CD8-positive, alpha-beta memory T cell (primary cell): ENCODE results near the gene SLC36A2. TPM values are rescaled to one million over a fixed set of nuclear protein-coding genes. Genes with fewer than 3 reads are reported as not detected.

Experiments used
- CTCF ChIA-PET: fragments of 350-600 bp; sonication (Branson Sonifier 250); formaldehyde crosslinking; loops from one replicate; lab custom pipeline; 2021; ENCODE audit warnings: antibody characterized with exemption; lab: Charles Lee
- POLR2A ChIA-PET: fragments of 350-600 bp; sonication (Branson Sonifier 250); formaldehyde crosslinking; loops from one replicate; lab custom pipeline; 2021; ENCODE audit warnings: antibody characterized with exemption; lab: Charles Lee
- DNase-seq, 5 donors: peaks; one replicate each; pipeline versions ENCODE4 v3.0.0 to v3.0.0-alpha.2; 2020 to 2022; ENCODE audit warnings: mixed read lengths in 1 of 5
- H3K27ac ChIP-seq: one replicate; pipeline ENCODE4 v1.7.0; 2013; ENCODE audit warnings: low read depth, mild to moderate bottlenecking, low read length, moderate library complexity
- H3K27me3 ChIP-seq: 2 replicates; pipeline ENCODE4 v1.7.0; 2013; ENCODE audit warnings: low read length, mild to moderate bottlenecking; ENCODE audit not compliant: insufficient read depth, poor library complexity, severe bottlenecking
- H3K36me3 ChIP-seq: 2 replicates; pipeline ENCODE4 v1.7.0; 2013; ENCODE audit warnings: mild to moderate bottlenecking, low read length, moderate library complexity; ENCODE audit not compliant: insufficient read depth
- H3K4me1 ChIP-seq: 2 replicates; pipeline ENCODE4 v1.7.0; 2013; ENCODE audit warnings: mild to moderate bottlenecking, low read length, moderate library complexity; ENCODE audit not compliant: insufficient read depth
- H3K4me3 ChIP-seq: 2 replicates; pipeline ENCODE4 v1.7.0; 2013; ENCODE audit warnings: mild to moderate bottlenecking, low read length
- H3K9me3 ChIP-seq: 2 replicates; pipeline ENCODE4 v1.7.0; 2013; ENCODE audit warnings: mild to moderate bottlenecking, low read length
- H3K27ac Mint-ChIP-seq, 8 donors: one replicate each; pipeline ENCODE4 v1.8.0; 2020 to 2021; ENCODE audit warnings: mixed read lengths in 8 of 8, mild to moderate bottlenecking in 6 of 8, inconsistent platforms in 3 of 8, moderate library complexity in 3 of 8
- H3K27me3 Mint-ChIP-seq, 2 donors: one replicate each; pipeline ENCODE4 v1.8.0; 2020 to 2021; ENCODE audit warnings: mixed read lengths in 2 of 2, mild to moderate bottlenecking in 1 of 2, moderate library complexity in 1 of 2
- H3K36me3 Mint-ChIP-seq, 3 donors: one replicate each; pipeline ENCODE4 v1.8.0; 2020 to 2021; ENCODE audit warnings: mixed read lengths in 3 of 3, inconsistent platforms in 1 of 3, mild to moderate bottlenecking in 1 of 3
- H3K4me1 Mint-ChIP-seq, 3 donors: one replicate each; pipeline ENCODE4 v1.8.0; 2020 to 2021; ENCODE audit warnings: mixed read lengths in 3 of 3, inconsistent platforms in 1 of 3, mild to moderate bottlenecking in 1 of 3
- H3K4me3 Mint-ChIP-seq, 7 donors: one replicate each; pipeline ENCODE4 v1.8.0; 2020 to 2021; ENCODE audit warnings: mixed read lengths in 7 of 7, mild to moderate bottlenecking in 6 of 7, moderate library complexity in 4 of 7, inconsistent platforms in 2 of 7
- H3K9me3 Mint-ChIP-seq, 5 donors: one replicate each; pipeline ENCODE4 v1.8.0; 2020 to 2022; ENCODE audit warnings: mixed read lengths in 5 of 5, mild to moderate bottlenecking in 3 of 5, moderate library complexity in 2 of 5, inconsistent platforms in 1 of 5
- polyA plus RNA-seq: library from polyadenylated mRNA; unstranded; fragments of 300-500 nt; fragmentation: Illumina TruSeq; gene quantifications from one replicate; pipeline ENCODE4 v1.2.3, GENCODE V29; 2021
- total RNA-seq, 2 experiments: library from RNA; stranded (reverse); gene quantifications; one replicate each; pipeline ENCODE4 v1.2.3, GENCODE V29; 2021

Gene SLC36A2
- total and polyA plus RNA-seq, 3 experiments from 2014 or later = not detected

- H3K4me3 ChIP-seq = no peak overlapping the region
- no peaks in the 10 kb centered on the region for H3K36me3 ChIP-seq
- Mint-ChIP-seq H3K4me3 (no peak overlapping the region), H3K27ac (no peak overlapping the region), H3K4me1 (no peaks in the 10 kb centered on the region), H3K9me3 (peaks cover 0 to 6% (median 0%) of the 10 kb centered on the region in 5 donors), H3K36me3 (no peaks in the 10 kb centered on the region), H3K27me3 (peaks cover 24 to 58% of the 10 kb centered on the region in 2 donors)
- H3K9me3 ChIP-seq = no peaks in the 10 kb centered on the region
- no peak overlapping the region for H3K27ac ChIP-seq
- H3K4me1 ChIP-seq = no peaks in the 10 kb centered on the region
- DNase-seq = no peak
- H3K27me3 ChIP-seq = no peaks in the 10 kb centered on the region
- POLR2A ChIA-PET = no interaction called here
- CTCF ChIA-PET = no interaction called here
Measured at GRCh38 chr5:151326266-151326665, 21.1 kb downstream of the SLC36A2 start.

- H3K27ac ChIP-seq = no peak overlapping the region
- DNase-seq = no peak
- ChIA-PET POLR2A (no interaction called here), CTCF (no interaction called here)
- no peak overlapping the region for H3K4me3 ChIP-seq
- Mint-ChIP-seq H3K4me3 (no peak overlapping the region), H3K27me3 (peaks cover 15 to 37% of the 10 kb centered on the region in 2 donors), H3K36me3 (no peaks in the 10 kb centered on the region), H3K9me3 (peaks cover 0 to 6% (median 0%) of the 10 kb centered on the region in 5 donors), H3K27ac (no peak overlapping the region), H3K4me1 (no peaks in the 10 kb centered on the region)
- H3K4me1 ChIP-seq = no peaks in the 10 kb centered on the region
- no peaks in the 10 kb centered on the region for H3K9me3 ChIP-seq
- no peaks in the 10 kb centered on the region for H3K36me3 ChIP-seq
- no peaks in the 10 kb centered on the region for H3K27me3 ChIP-seq
Measured at GRCh38 chr5:151320481-151320880, 26.9 kb downstream of the SLC36A2 start.

- no peaks in the 10 kb centered on the region for H3K27me3 ChIP-seq
- ChIA-PET POLR2A (no interaction called here), CTCF (no interaction called here)
- no peaks in the 10 kb centered on the region for H3K4me1 Mint-ChIP-seq
- peaks cover 0 to 4% (median 0%) of the 10 kb centered on the region in 5 donors for H3K9me3 Mint-ChIP-seq
- H3K27ac Mint-ChIP-seq = peak overlapping the region in 1 of 8 donors; percentile 44
- DNase-seq = no peak
- no peak overlapping the region for H3K4me3 Mint-ChIP-seq
- H3K36me3 Mint-ChIP-seq = no peaks in the 10 kb centered on the region
- H3K27ac ChIP-seq = no peak overlapping the region
- H3K36me3 ChIP-seq = no peaks in the 10 kb centered on the region
- H3K27me3 Mint-ChIP-seq = peaks cover 12 to 37% of the 10 kb centered on the region in 2 donors
- H3K4me1 ChIP-seq = no peaks in the 10 kb centered on the region
- H3K9me3 ChIP-seq = no peaks in the 10 kb centered on the region
- H3K4me3 ChIP-seq = no peak overlapping the region
Measured at GRCh38 chr5:151318850-151319732, 28.3 kb downstream of the SLC36A2 start.

DNA sequence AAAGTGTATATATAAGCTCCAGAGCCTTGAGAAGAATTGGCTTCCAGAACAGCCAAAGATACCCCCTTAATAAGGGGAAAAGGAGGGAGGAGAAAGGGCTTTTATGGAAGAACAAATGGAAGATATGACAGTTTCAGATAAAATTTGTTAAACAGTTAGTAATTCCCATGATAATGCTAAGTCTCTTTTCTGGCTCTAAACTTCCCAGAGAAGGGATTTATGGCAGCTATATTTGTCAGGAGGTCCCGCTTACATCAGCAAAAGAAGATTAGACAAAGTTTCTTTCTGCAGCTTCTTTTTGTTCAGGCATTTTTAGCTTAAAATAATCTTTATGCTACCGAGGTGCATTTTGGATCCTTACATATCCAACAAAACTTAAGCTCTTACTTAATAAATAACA, 29.5 kb downstream of the SLC36A2 start:
- no peaks in the 10 kb centered on the region for H3K36me3 Mint-ChIP-seq
- Histone ChIP-seq H3K4me1 (no peaks in the 10 kb centered on the region), H3K36me3 (no peaks in the 10 kb centered on the region), H3K27ac (no peak overlapping the region), H3K27me3 (no peaks in the 10 kb centered on the region), H3K9me3 (no peaks in the 10 kb centered on the region), H3K4me3 (no peak overlapping the region)
- ChIA-PET CTCF (interaction anchor here (0.9 kb wide), 1 partner anchor 33 kb away, joined by 3 read pairs; no protein-coding TSS in a partner anchor), POLR2A (no interaction called here)
- H3K27ac Mint-ChIP-seq = no peak overlapping the region
- no peak for DNase-seq
- peaks cover 16 to 40% of the 10 kb centered on the region in 2 donors for H3K27me3 Mint-ChIP-seq
- H3K9me3 Mint-ChIP-seq = no peaks in the 10 kb centered on the region
- no peaks in the 10 kb centered on the region for H3K4me1 Mint-ChIP-seq
- H3K4me3 Mint-ChIP-seq = no peak overlapping the region

GRCh38 chr5:151315998-151316597, 31.3 kb downstream of the SLC36A2 start:
- POLR2A ChIA-PET = no interaction called here
- no peaks in the 10 kb centered on the region for H3K4me1 Mint-ChIP-seq
- no peaks in the 10 kb centered on the region for H3K4me1 ChIP-seq

GRCh38 chr5:151313357-151313756, 34.0 kb downstream of the SLC36A2 start:
- ChIA-PET CTCF (no interaction called here), POLR2A (no interaction called here)
- Histone ChIP-seq H3K9me3 (no peaks in the 10 kb centered on the region), H3K4me1 (no peaks in the 10 kb centered on the region), H3K27me3 (no peaks in the 10 kb centered on the region), H3K27ac (no peak overlapping the region), H3K4me3 (no peak overlapping the region), H3K36me3 (no peaks in the 10 kb centered on the region)
- Mint-ChIP-seq H3K27me3 (peaks cover 22 to 43% of the 10 kb centered on the region in 2 donors), H3K9me3 (peaks cover 11 to 15% (median 13%) of the 10 kb centered on the region in 5 donors), H3K4me3 (no peak overlapping the region), H3K4me1 (no peaks in the 10 kb centered on the region), H3K27ac (no peak overlapping the region), H3K36me3 (peaks cover 0 to 11% (median 4%) of the 10 kb centered on the region in 3 donors)
- no peak for DNase-seq

More at GRCh38 chr5:151315998-151316597, 31.3 kb downstream of the SLC36A2 start:
- DNase-seq = peak in 2 of 5 donors; percentile 3 to 19
- no peak overlapping the region for H3K4me3 ChIP-seq
- CTCF ChIA-PET = interaction anchor here (1.0 to 1.3 kb wide), 3 partner anchors 11 to 81 kb away, joined by 3 to 5 read pairs (median 3); no protein-coding TSS in a partner anchor
- peaks cover 14 to 36% of the 10 kb centered on the region in 2 donors for H3K27me3 Mint-ChIP-seq
- H3K36me3 Mint-ChIP-seq = peaks cover 0 to 4% (median 3%) of the 10 kb centered on the region in 3 donors
- no peaks in the 10 kb centered on the region for H3K9me3 ChIP-seq
- H3K27ac ChIP-seq = no peak overlapping the region
- H3K36me3 ChIP-seq = no peaks in the 10 kb centered on the region
- no peak overlapping the region for H3K27ac Mint-ChIP-seq
- no peaks in the 10 kb centered on the region for H3K27me3 ChIP-seq
- H3K4me3 Mint-ChIP-seq = no peak overlapping the region
- peaks cover 4 to 7% (median 5%) of the 10 kb centered on the region in 5 donors for H3K9me3 Mint-ChIP-seq

- Mint-ChIP-seq H3K9me3 (peaks cover 11 to 15% (median 13%) of the 10 kb centered on the region in 5 donors), H3K27me3 (peaks cover 22 to 41% of the 10 kb centered on the region in 2 donors), H3K36me3 (peaks cover 0 to 11% (median 4%) of the 10 kb centered on the region in 3 donors), H3K4me3 (no peak overlapping the region), H3K27ac (peak overlapping the region in 1 of 8 donors; percentile 18), H3K4me1 (no peaks in the 10 kb centered on the region)
- DNase-seq = no peak
- Histone ChIP-seq H3K36me3 (no peaks in the 10 kb centered on the region), H3K4me1 (no peaks in the 10 kb centered on the region), H3K27me3 (no peaks in the 10 kb centered on the region), H3K9me3 (no peaks in the 10 kb centered on the region), H3K27ac (no peak overlapping the region), H3K4me3 (no peak overlapping the region)
- POLR2A ChIA-PET = no interaction called here
- CTCF ChIA-PET = no interaction called here
Measured at GRCh38 chr5:151312756-151313324, 34.5 kb downstream of the SLC36A2 start.
